B cell (primary cell): Measurements from ENCODE around the gene PAPPA.

Experiments
- CTCF ChIP-seq: fragments of 200-600 bp; IDR thresholded peaks from one replicate; pipeline ENCODE4 v1.8.0; 2022; ENCODE audit warnings: antibody characterized with exemption, mild to moderate bottlenecking
- EZH2 ChIP-seq: IDR thresholded peaks from 2 replicates; pipeline ENCODE4 v1.6.1; 2012; ENCODE audit warnings: borderline replicate concordance, low read depth, mild to moderate bottlenecking, moderate library complexity, low read length; ENCODE audit not compliant: insufficient read depth, poor library complexity, severe bottlenecking

- no peak for TF ChIP-seq CTCF
- no peak for TF ChIP-seq EZH2
These were observed 56.0 kb downstream of the PAPPA start for GRCh38 chr9:116209414-116210116.
